Body of pancreas (tissue), 4 donors: ENCODE results near the gene MAGI1. TPM values are rescaled to one million over a fixed set of nuclear protein-coding genes. Genes with fewer than 3 reads are reported as not detected.

Source experiments
- ATAC-seq: fragments of 150-250 bp; one replicate; pipeline ENCODE4 v1.9.1; 2016
- DNase-seq, 4 donors: peaks; one replicate each; pipeline ENCODE4 v3.0.0-alpha.2; 2019
- H3K27ac ChIP-seq, 4 donors: fragments of 200-600 bp; sonication (generic); 1 replicate in 3 of 4; 2 replicates in 1 of 4; pipeline versions ENCODE4 v1.5.1 to v1.6.1; 2016 to 2019; ENCODE audit warnings: mild to moderate bottlenecking in 1 of 4, mixed read lengths in 1 of 4, moderate library complexity in 1 of 4
- H3K27me3 ChIP-seq, 2 donors: fragments of 200-600 bp; sonication (generic); one replicate each; pipeline ENCODE4 v1.6.0; 2016; ENCODE audit warnings: mild to moderate bottlenecking in 1 of 2
- H3K36me3 ChIP-seq, 2 donors: fragments of 200-600 bp; sonication (generic); replicated peaks in 1 of 2; 2 replicates each; pipeline ENCODE4 v1.5.1; 2016; ENCODE audit warnings: low read depth in 2 of 2; ENCODE audit not compliant: insufficient read depth in 1 of 2
- H3K4me1 ChIP-seq: fragments of 200-600 bp; sonication (generic); one replicate; pipeline ENCODE4 v1.6.0; 2016
- H3K4me3 ChIP-seq, 2 donors: fragments of 200-600 bp; sonication (generic); 1 replicate in 1 of 2; 2 replicates in 1 of 2; pipeline ENCODE4 v1.5.1; 2016 to 2019
- H3K9me3 ChIP-seq, 3 donors: fragments of 200-600 bp; sonication (generic); 1 replicate in 2 of 3; 2 replicates in 1 of 3; pipeline ENCODE4 v1.5.1; 2016
- CTCF ChIP-seq, 7 experiments: fragments of 450-650 bp in 4 of 7; fragments of 200-600 bp in 3 of 7; sonication (generic) in 3 of 7; IDR thresholded peaks; one replicate each; pipeline ENCODE4 v1.5.1; 2016 to 2019; ENCODE audit warnings: antibody characterized with exemption in 7 of 7
- POLR2A ChIP-seq, 3 donors: fragments of 450-650 bp; IDR thresholded peaks; one replicate each; pipeline ENCODE4 v1.6.1; 2016; ENCODE audit warnings: antibody characterized with exemption in 3 of 3, mild to moderate bottlenecking in 2 of 3
- WGBS, 2 donors: methylation state at CpG; one replicate each; pipeline ENCODE4 v1.1.5; 2017; 5-methylcytosine and 5-hydroxymethylcytosine counted together
- intact Hi-C: fragments of 100-400 bp; cut with DNase I; formaldehyde crosslinking; loops from one replicate; pipeline ENCODE4 v1.15.1; 2023
- total RNA-seq, 2 donors: library from RNA; depleted of rRNA; stranded (reverse); fragments of >200 nt; gene quantifications; one replicate each; pipeline ENCODE4 v1.1.0, GENCODE V29; 2016

Gene MAGI1
- total RNA-seq, 2 donors from 2014 or later, result 44.2 to 63.6 TPM

- Histone ChIP-seq H3K9me3 (no peaks in the 10 kb centered on the region), H3K27ac (no peak overlapping the region), H3K27me3 (no peaks in the 10 kb centered on the region), H3K4me1 (no peaks in the 10 kb centered on the region), H3K4me3 (no peak overlapping the region), H3K36me3 (no peaks in the 10 kb centered on the region)
- DNase-seq (no peak), ATAC-seq (no peak)
- intact Hi-C loops, result no loop called here
- WGBS, 2 donors, result 86 to 94% methylated on average over 4 of the region's 4 CpGs
- TF ChIP-seq CTCF (IDR thresholded peaks at IDR 0.05) (no peak), POLR2A (IDR thresholded peaks at IDR 0.05) (no peak)
These were observed 667.7 kb downstream of the MAGI1 start for GRCh38 chr3:65371053-65371452.

- no peak for TF ChIP-seq POLR2A (IDR thresholded peaks at IDR 0.05)
- TF ChIP-seq CTCF (IDR thresholded peaks at IDR 0.05), result no peak
- DNase-seq (no peak), ATAC-seq (no peak)
- Histone ChIP-seq H3K9me3 (no peaks in the 10 kb centered on the region), H3K36me3 (no peaks in the 10 kb centered on the region), H3K4me3 (no peak overlapping the region), H3K27ac (no peak overlapping the region), H3K27me3 (no peaks in the 10 kb centered on the region), H3K4me1 (no peaks in the 10 kb centered on the region)
- intact Hi-C loops, result no loop called here
These were observed 669.9 kb downstream of the MAGI1 start for GRCh38 chr3:65368866-65369265.

- 88 to 93% methylated on average over 1 of the region's 1 CpG for WGBS, 2 donors
- no peak for ATAC-seq
These were observed 676.0 kb downstream of the MAGI1 start for GRCh38 chr3:65362688-65363087.

GRCh38 chr3:65361448-65361847 lies 677.3 kb downstream of the MAGI1 start:
- ATAC-seq, result no peak
- Histone ChIP-seq H3K36me3 (peaks cover 0 to 3% of the 10 kb centered on the region in 2 donors), H3K27ac (no peak overlapping the region), H3K27me3 (no peaks in the 10 kb centered on the region), H3K9me3 (no peaks in the 10 kb centered on the region), H3K4me3 (no peak overlapping the region), H3K4me1 (no peaks in the 10 kb centered on the region)
- 71 to 74% methylated on average over 2 of the region's 2 CpGs for WGBS, 2 donors
- TF ChIP-seq CTCF (IDR thresholded peaks at IDR 0.05), result no peak
- no peak for TF ChIP-seq POLR2A (IDR thresholded peaks at IDR 0.05)
- no peak for DNase-seq
- intact Hi-C loops, result no loop called here

More at GRCh38 chr3:65362688-65363087, 676.0 kb downstream of the MAGI1 start:
- DNase-seq, result no peak
- Histone ChIP-seq H3K27me3 (no peaks in the 10 kb centered on the region), H3K9me3 (no peaks in the 10 kb centered on the region), H3K4me3 (no peak overlapping the region), H3K36me3 (peaks cover 0 to 3% of the 10 kb centered on the region in 2 donors), H3K4me1 (no peaks in the 10 kb centered on the region), H3K27ac (no peak overlapping the region)
- intact Hi-C loops, result no loop called here
- no peak for TF ChIP-seq CTCF (IDR thresholded peaks at IDR 0.05)
- TF ChIP-seq POLR2A (IDR thresholded peaks at IDR 0.05), result no peak
